ENCODE measurements around the gene SSPN.

- TF ChIP-seq CTCF (conservative IDR thresholded peaks at IDR 0.05) (no peak), ZFX (IDR thresholded peaks at IDR 0.05) (no peak)
These were observed 39.0 kb upstream of the SSPN start for GRCh38 chr12:26156201-26156871.
